Measurements from ENCODE around the gene ATAD3C.
A peak's percentile ranks its signal among the peaks of the same experiment; 100 is the strongest.
"Not testable (repeated sequence)": the region's sequence is repeated elsewhere in the genome, so short reads cannot be mapped to it uniquely, and the experiment has no call there.

Gene ATAD3C

DNA sequence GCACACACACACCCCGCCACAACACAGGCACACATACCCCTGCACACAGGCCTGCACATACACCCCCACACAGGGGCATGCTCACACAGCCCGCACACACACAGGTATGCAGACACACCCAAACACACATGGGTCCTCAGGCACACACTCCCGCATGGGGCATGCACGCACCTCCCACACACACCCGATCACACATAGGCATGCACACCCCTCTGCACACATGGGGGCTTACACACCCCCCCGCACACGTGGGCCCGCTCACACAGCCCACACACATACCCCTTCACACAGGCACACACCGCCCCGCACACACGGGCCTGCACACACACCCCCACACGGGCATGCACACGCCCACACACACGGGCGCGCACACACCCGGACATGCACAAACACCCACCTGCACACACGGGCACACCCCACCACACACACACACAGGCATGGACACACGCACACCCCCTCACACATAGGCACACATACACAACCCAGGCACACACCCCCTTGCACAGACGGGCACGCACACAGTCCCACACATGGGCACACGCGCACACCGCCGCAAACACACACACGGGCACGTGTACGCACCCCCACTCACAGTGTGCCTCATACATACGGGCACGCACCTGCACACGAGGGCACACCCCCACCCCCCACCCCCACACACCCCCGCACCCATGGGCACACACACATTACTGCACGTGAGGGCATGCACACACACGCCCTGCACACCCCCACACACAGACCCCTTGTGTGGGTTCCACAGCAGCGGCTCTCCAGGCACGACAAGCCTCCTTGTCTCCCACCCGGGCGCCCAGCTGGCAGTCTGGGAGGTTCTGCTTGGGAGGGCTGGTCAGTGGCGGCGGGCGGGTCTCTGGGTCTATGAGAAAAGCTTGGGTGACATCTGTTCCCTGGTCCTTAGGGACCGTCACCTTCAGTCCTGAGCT is 30.3 kb downstream of the ATAD3C start:
- DNase-seq = no peak

GRCh38 chr1:1480488-1480867 is 31.0 kb downstream of the ATAD3C start:
- DNase-seq = not testable (repeated sequence)

DNA sequence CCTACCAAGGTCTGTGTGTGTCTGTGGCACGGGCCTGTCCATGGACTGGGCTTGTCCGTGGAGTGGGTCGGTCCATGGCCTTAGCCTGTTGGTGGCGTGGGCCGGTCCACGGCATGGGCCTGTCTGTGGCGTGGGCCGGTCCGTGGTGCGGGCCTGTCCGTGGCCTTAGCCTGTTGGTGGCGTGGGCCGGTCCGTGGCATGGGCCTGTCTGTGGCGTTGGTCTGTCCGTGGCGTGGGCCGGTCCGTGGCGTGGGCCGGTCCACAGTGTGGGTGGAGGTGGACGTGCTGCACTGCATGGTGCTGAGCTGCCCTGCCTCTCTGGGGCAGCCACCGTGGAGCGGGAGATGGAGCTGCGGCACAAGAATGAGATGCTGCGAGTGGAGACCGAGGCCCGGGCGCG is 32.3 kb downstream of the ATAD3C start:
- DNase-seq = not testable (repeated sequence)

DNA sequence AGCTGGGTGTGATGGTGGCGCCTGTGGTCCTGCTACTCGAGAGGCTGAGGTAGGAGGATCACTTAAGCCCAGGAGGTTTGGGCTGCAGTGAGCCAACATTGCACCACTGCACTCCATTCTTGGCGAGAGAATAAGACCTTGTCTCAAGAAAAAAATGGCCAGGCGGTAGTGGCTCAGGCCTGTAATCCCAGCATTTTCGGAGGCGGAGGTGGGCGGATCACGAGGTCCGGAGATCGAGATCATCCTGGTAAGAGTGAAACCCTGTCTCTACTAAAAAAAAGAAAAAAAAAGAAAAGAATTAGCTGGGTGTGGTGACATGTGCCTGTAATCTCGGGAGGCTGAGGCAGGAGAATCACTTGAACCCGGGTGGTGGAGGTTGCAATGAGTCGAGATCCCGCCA is 33.4 kb downstream of the ATAD3C start:
- DNase-seq = no peak

GRCh38 chr1:1483714-1484113 is 34.2 kb downstream of the ATAD3C start:
- no peak for DNase-seq

- DNase-seq = not testable (repeated sequence)
Observed at GRCh38 chr1:1484976-1485750, 35.7 kb downstream of the ATAD3C start.

DNA sequence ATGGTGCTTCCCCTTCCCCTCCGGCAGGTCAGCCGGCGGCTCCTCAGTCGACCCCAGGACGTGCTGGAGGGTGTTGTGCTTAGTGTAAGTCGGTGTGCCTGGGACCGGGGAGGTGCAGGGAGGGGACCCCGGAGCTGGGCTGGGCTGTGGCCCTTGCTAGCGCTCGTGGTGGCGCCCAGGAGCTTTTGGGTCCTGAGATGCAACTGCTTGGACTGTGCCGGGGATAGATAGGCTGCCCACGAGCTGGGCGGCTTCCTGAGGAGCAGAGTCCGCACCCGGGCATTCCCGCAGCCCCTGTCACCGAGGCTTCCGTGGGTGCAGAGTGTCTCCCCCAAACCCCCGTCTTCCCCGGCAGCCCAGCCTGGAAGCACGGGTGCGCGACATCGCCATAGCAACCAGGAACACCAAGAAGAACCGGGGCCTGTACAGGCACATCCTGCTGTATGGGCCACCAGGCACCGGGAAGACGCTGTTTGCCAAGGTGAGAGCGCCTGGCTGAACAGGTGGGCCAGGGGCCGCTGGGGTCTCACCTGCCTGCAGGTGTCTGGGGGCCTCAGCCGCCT is 36.3 kb downstream of the ATAD3C start:
- not testable (repeated sequence) for DNase-seq

GRCh38 chr1:1487701-1488100 is 38.2 kb downstream of the ATAD3C start:
- no peak for DNase-seq

DNA sequence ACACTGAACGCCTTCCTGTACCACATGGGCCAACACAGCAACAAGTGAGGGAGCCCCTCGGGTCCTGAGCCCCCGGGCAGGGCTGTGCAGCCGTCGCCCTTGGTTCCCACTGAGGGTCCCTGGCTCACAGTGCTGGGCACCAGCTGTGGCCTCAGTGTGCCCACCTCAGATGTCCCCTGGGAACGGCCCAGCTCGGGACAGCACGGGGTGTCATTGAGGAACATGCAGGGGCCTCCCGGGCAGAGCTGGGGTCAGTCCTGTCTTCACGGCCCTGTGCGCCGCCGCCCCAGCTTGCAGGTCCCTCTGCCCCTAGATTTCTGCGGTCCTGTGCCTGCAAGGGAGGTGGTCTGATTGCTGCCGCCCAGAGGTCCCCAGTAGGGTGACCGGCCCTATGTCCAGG is 39.7 kb downstream of the ATAD3C start:
- DNase-seq = no peak

- no peak for DNase-seq
Observed at GRCh38 chr1:1489861-1490260, 40.4 kb downstream of the ATAD3C start.

DNA sequence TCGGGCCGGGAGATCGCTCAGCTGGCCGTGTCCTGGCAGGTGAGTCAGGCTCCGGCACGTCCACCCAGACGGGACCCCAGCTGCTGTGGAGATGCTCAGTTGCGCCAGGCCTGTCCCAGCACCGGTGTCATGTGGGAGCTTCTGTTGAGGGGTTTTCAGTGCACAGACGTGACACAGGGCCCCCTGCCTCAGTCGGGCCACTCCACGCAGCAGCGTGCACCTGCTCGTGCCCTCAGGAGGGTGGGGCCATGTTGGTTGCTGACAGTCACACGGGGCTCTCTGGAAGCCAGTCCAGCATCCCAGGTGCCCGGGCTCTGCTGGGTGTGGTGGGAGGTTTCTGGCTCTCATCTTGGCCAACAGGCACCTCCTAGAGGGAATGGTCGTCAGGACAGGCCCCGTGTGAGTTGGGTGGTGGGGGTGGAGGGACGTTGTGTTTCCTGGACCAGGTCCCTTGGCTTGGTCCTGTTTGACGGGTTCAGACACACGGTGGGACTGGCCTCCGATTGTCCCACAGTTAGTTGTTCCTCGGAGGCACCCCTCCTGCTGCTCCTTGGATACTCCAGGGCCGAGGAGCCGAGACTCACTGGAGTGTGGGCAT is 41.2 kb downstream of the ATAD3C start:
- no peak for DNase-seq

- no peak for DNase-seq
Observed at GRCh38 chr1:1491601-1492000, 42.1 kb downstream of the ATAD3C start.

GRCh38 chr1:1494311-1494710 is 44.8 kb downstream of the ATAD3C start:
- not testable (repeated sequence) for DNase-seq

DNA sequence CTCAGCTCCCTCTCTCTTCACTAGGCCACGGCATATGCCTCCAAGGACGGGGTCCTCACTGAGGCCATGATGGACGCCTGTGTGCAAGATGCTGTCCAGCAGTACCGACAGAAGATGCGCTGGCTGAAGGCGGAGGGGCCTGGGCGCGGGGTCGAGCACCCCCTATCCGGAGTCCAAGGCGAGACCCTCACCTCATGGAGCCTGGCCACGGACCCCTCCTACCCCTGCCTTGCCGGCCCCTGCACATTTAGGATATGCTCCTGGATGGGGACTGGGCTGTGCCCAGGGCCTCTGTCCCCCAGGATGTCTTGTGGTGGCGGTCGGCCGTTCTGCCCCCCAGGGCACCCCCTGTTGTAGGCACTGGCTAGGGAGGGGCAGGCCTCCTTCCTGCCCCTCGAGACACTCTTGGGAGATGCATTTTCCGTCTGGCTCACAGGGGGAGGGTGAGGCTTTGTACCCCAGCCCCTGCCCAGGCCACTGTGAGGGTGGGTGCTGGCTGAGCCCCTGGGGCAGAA is 46.0 kb downstream of the ATAD3C start:
- not testable (repeated sequence) for DNase-seq

- peak; percentile 87 for DNase-seq
Observed at GRCh38 chr1:1504777-1505365, 55.4 kb downstream of the ATAD3C start.

DNA sequence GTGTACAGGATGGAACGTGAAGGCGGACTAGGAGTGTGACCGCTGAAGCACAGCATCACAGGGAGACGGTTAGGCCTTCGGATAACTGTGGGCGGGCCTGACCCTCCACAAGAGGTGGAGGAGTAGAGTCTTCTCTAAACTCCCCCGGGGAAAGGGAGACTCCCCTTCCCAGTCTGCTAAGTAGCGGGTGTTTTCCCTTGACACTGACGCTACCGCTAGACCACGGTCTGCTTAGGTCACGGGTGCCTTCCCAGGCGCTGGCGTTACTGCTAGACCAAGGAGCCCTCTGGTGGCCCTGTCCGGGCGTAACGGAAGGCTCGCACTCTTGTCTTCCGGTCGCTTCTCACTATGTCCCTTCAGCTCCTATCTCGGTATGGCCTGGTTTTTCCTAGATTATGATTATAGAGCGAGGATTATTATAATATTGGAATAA is 55.9 kb downstream of the ATAD3C start:
- DNase-seq = peak; percentile 62

GRCh38 chr1:1505801-1506200 is 56.3 kb downstream of the ATAD3C start:
- not testable (repeated sequence) for DNase-seq

- DNase-seq = no peak
Observed at GRCh38 chr1:1507305-1507704, 57.8 kb downstream of the ATAD3C start.

- DNase-seq = not testable (repeated sequence)
Observed at GRCh38 chr1:1508775-1509464, 59.4 kb downstream of the ATAD3C start.

GRCh38 chr1:1509465-1509850 is 60.0 kb downstream of the ATAD3C start:
- not testable (repeated sequence) for DNase-seq

DNA sequence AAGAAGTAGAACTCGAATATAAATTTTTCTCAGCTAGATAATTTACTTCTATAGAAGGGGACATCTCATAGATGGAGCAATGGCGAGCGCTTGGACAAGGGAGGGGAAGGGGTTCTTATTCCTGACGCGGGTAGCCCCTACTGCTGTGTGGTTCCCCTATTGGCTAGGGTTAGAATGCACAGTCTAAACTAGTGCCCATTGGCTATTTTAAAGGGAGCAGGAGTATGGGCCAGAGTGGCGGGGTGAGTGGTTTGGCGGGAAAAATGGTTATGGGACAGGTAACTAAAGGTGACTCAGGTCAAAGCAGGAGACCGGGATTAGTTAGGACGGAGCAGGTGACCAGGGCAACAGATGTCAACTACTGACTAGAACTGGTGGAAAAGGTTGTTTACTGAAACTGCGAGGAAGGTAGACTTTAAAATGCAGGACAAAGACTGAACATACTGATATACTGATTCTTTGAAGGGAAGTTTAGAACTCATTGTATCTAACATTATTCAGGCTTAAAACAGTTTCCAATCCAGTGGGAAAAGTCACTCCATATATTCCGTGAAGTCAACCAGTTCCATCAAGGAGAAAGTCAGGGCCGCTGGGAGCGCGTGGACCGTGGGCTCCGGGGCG is 61.5 kb downstream of the ATAD3C start:
- peak; percentile 58 for DNase-seq

Data from RPMI8226 (cell line).